ENCODE results near the gene CGNL1.

DNA sequence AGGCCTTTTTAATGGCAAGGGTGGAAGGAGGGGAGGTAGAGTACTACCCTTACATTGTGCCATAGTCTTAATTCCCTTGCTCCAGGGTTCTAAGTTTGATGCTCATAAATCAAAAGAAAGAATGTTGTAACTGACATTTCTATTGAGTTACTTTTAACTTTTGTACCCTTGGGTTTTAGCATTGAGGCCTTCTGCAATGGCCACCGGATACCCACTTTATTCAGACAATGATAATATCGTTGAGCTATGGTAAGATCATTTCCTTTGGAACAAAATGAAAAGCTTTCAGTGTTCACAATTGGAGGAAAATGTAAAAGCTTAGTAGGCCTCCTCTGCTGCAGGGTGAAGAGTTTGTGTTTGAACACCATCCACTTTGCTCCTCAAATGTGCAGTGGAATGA lies 16.8 kb downstream of the CGNL1 start:
- TF ChIP-seq CTCF (conservative IDR thresholded peaks at IDR 0.05) (no peak), ZFX (IDR thresholded peaks at IDR 0.05) (no peak)

All from C4-2B (cell line).